ENCODE data around the gene TRDMT1. TPM values are rescaled to one million over a fixed set of nuclear protein-coding genes. Genes with fewer than 3 reads are reported as not detected.

The TRDMT1 gene
- total RNA-seq, 1 donor from 2014 or later: 4.2 TPM

- Mint-ChIP-seq H3K9me3 (no peaks in the 10 kb centered on the region), H3K27me3 (ENCODE audit: low read depth) (no peaks in the 10 kb centered on the region), H3K27ac (no peak overlapping the region), H3K4me1 (ENCODE audit: low read depth) (peaks cover 1% of the 10 kb centered on the region), H3K4me3 (ENCODE audit: low read depth) (no peak overlapping the region), H3K36me3 (ENCODE audit: low read depth) (no peaks in the 10 kb centered on the region)
- intact Hi-C loops (cut with micrococcal nuclease): no loop called here
- no peak for DNase-seq (ENCODE audit: low spot score)
These were observed 88.9 kb downstream of the TRDMT1 start for GRCh38 chr10:17112566-17112965.

- H3K36me3 Mint-ChIP-seq (ENCODE audit: low read depth): no peaks in the 10 kb centered on the region
- intact Hi-C loops (cut with micrococcal nuclease): no loop called here
- no peaks in the 10 kb centered on the region for H3K4me1 Mint-ChIP-seq (ENCODE audit: low read depth)
- no peaks in the 10 kb centered on the region for H3K9me3 Mint-ChIP-seq
- H3K27ac Mint-ChIP-seq: no peak overlapping the region
- H3K27me3 Mint-ChIP-seq (ENCODE audit: low read depth): peaks cover 2% of the 10 kb centered on the region
- no peak for DNase-seq (ENCODE audit: low spot score)
- no peak overlapping the region for H3K4me3 Mint-ChIP-seq (ENCODE audit: low read depth)
These were observed 91.8 kb downstream of the TRDMT1 start for GRCh38 chr10:17109475-17110207.

- Mint-ChIP-seq H3K9me3 (no peaks in the 10 kb centered on the region), H3K27me3 (ENCODE audit: low read depth) (peaks cover 5% of the 10 kb centered on the region), H3K36me3 (ENCODE audit: low read depth) (no peaks in the 10 kb centered on the region), H3K4me1 (ENCODE audit: low read depth) (no peaks in the 10 kb centered on the region), H3K4me3 (ENCODE audit: low read depth) (no peak overlapping the region), H3K27ac (no peak overlapping the region)
- DNase-seq (ENCODE audit: low spot score): no peak
- intact Hi-C loops (cut with micrococcal nuclease): no loop called here
These were observed 92.4 kb downstream of the TRDMT1 start for GRCh38 chr10:17109046-17109445.

- H3K27me3 Mint-ChIP-seq (ENCODE audit: low read depth): peaks cover 5% of the 10 kb centered on the region
- H3K4me3 Mint-ChIP-seq (ENCODE audit: low read depth): no peak overlapping the region
- H3K27ac Mint-ChIP-seq: no peak overlapping the region
- no peak for DNase-seq (ENCODE audit: low spot score)
- H3K4me1 Mint-ChIP-seq (ENCODE audit: low read depth): no peaks in the 10 kb centered on the region
- H3K36me3 Mint-ChIP-seq (ENCODE audit: low read depth): no peaks in the 10 kb centered on the region
- H3K9me3 Mint-ChIP-seq: no peaks in the 10 kb centered on the region
- intact Hi-C loops (cut with micrococcal nuclease): no loop called here
These were observed 94.5 kb downstream of the TRDMT1 start for GRCh38 chr10:17106991-17107390.

- intact Hi-C loops (cut with micrococcal nuclease): no loop called here
- no peak overlapping the region for H3K27ac Mint-ChIP-seq
- no peaks in the 10 kb centered on the region for H3K36me3 Mint-ChIP-seq (ENCODE audit: low read depth)
- H3K4me1 Mint-ChIP-seq (ENCODE audit: low read depth): no peaks in the 10 kb centered on the region
- H3K27me3 Mint-ChIP-seq (ENCODE audit: low read depth): peaks cover 5% of the 10 kb centered on the region
- no peak for DNase-seq (ENCODE audit: low spot score)
- no peak overlapping the region for H3K4me3 Mint-ChIP-seq (ENCODE audit: low read depth)
- H3K9me3 Mint-ChIP-seq: peaks cover 1% of the 10 kb centered on the region
These were observed 99.6 kb downstream of the TRDMT1 start for GRCh38 chr10:17101910-17102266.

GRCh38 chr10:17101257-17101909, 100.1 kb downstream of the TRDMT1 start:
- Mint-ChIP-seq H3K27me3 (ENCODE audit: low read depth) (peaks cover 3% of the 10 kb centered on the region), H3K4me1 (ENCODE audit: low read depth) (no peaks in the 10 kb centered on the region), H3K9me3 (peaks cover 4% of the 10 kb centered on the region), H3K4me3 (ENCODE audit: low read depth) (no peak overlapping the region), H3K36me3 (ENCODE audit: low read depth) (no peaks in the 10 kb centered on the region), H3K27ac (no peak overlapping the region)
- no peak for DNase-seq (ENCODE audit: low spot score)
- intact Hi-C loops (cut with micrococcal nuclease): no loop called here

GRCh38 chr10:17100586-17100985, 100.9 kb downstream of the TRDMT1 start:
- peaks cover 4% of the 10 kb centered on the region for H3K9me3 Mint-ChIP-seq
- intact Hi-C loops (cut with micrococcal nuclease): no loop called here
- H3K27me3 Mint-ChIP-seq (ENCODE audit: low read depth): peaks cover 3% of the 10 kb centered on the region
- no peak for DNase-seq (ENCODE audit: low spot score)
- H3K4me3 Mint-ChIP-seq (ENCODE audit: low read depth): no peak overlapping the region
- H3K4me1 Mint-ChIP-seq (ENCODE audit: low read depth): no peaks in the 10 kb centered on the region
- H3K27ac Mint-ChIP-seq: no peak overlapping the region
- H3K36me3 Mint-ChIP-seq (ENCODE audit: low read depth): no peaks in the 10 kb centered on the region

- H3K4me1 Mint-ChIP-seq (ENCODE audit: low read depth): no peaks in the 10 kb centered on the region
- H3K4me3 Mint-ChIP-seq (ENCODE audit: low read depth): no peak overlapping the region
- no peaks in the 10 kb centered on the region for H3K27me3 Mint-ChIP-seq (ENCODE audit: low read depth)
- H3K36me3 Mint-ChIP-seq (ENCODE audit: low read depth): no peaks in the 10 kb centered on the region
- DNase-seq (ENCODE audit: low spot score): no peak
- no peak overlapping the region for H3K27ac Mint-ChIP-seq
- intact Hi-C loops (cut with micrococcal nuclease): no loop called here
- H3K9me3 Mint-ChIP-seq: peaks cover 19% of the 10 kb centered on the region
These were observed 103.5 kb downstream of the TRDMT1 start for GRCh38 chr10:17098012-17098411.

Other genes with a start within 250 kb of the TRDMT1 start
- gene CUBN, start 71.9 kb downstream of the TRDMT1 start, total RNA-seq: 0.11 and 0.30 TPM in 2 replicates
- gene VIM, start 26.6 kb upstream of the TRDMT1 start, total RNA-seq: 337 and 342 TPM in 2 replicates

Measured in activated T-helper 2 cell treated with anti-CD3 and anti-CD28 coated beads, Interferon-gamma antibody, Interleukin-2, Interleukin-4, amounts not matched to agents 10 μg/mL and 5 μg/mL and 100 μg/mL, durations not matched to agents 14 hours and 24 hours and 36 hours (primary cell).